ENCODE results near the gene KCNH8. TPM values are rescaled to one million over a fixed set of nuclear protein-coding genes. Genes with fewer than 3 reads are reported as not detected.

The KCNH8 gene
- total and polyA plus RNA-seq, 2 of the 4 experiments (the other 2 are of a cell fraction), result not detected

DNA sequence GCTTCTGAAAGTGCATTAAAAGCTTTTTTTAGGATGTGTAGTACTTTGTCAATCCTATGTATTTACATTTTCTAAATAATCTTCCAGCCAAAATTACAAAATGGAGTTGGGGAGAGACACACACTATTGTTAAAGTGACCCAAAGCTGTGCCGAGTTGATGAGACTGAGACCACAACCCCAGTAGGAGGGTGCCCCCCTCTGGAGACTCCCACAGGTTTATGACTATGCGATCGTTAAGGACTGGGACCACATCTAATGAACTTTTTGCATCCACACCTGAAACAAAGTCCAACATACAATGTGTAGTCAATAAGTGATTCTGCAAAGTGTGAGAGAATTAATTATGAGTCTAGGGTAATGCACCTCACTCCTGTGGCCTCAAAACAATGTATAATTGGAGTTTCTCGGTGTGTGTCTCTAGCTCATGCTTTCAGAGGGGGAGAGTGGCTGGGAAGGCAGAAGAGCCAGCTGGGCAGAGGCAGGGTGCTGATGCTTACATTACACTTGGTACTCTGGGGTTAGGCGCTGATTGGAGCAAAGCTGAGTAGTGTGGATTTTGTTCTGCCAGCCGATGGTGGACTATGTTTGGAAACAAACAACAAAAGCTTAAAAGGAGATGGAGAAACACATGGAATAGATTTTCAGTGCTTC, 102.8 kb downstream of the KCNH8 start:
- in situ Hi-C loops (cut with MboI; ENCODE audit: low sequenced_read_pairs) (no loop called here), intact Hi-C loops (cut with micrococcal nuclease) (no loop called here), dilution Hi-C loops (cut with HindIII; ENCODE audit: low sequenced_read_pairs, unreplicated experiment) (no loop called here)
- Histone ChIP-seq H2BK15ac (ENCODE audit: low read depth, low read length) (no peak overlapping the region), H2BK20ac (ENCODE audit: low read depth, low read length) (no peak overlapping the region), H3K36me3 (ENCODE audit: control insufficient read depth, insufficient read depth, low read length) (no peaks in the 10 kb centered on the region), H3K4me1 (ENCODE audit: control insufficient read depth, insufficient read depth, low read length) (no peaks in the 10 kb centered on the region), H3K9ac (ENCODE audit: low read depth, low read length) (no peak overlapping the region), H4K91ac (ENCODE audit: insufficient read depth, low read depth, low read length) (no peak overlapping the region), H3K27ac (ENCODE audit: insufficient read depth, low read length) (no peak overlapping the region), H2AK5ac (ENCODE audit: low read depth, low read length) (no peak overlapping the region), H3K56ac (ENCODE audit: extremely low read depth, insufficient read depth, low read length) (no peak overlapping the region), H3K4ac (ENCODE audit: low read depth, low read length) (no peak overlapping the region), H3K27me3 (ENCODE audit: control insufficient read depth, insufficient read depth, low read length) (no peaks in the 10 kb centered on the region), H3K23ac (ENCODE audit: low read depth, low read length) (no peak overlapping the region), H2AK9ac (replicated peaks; ENCODE audit: low read depth, low read length, poor library complexity) (no peak overlapping the region), H4K20me1 (ENCODE audit: insufficient read depth, low read length) (no peaks in the 10 kb centered on the region), H3K9me3 (ENCODE audit: control insufficient read depth, insufficient read depth, low read length) (peaks cover 2% of the 10 kb centered on the region; the same call in 1 of the 2 replicates), H3K14ac (replicated peaks; ENCODE audit: low read depth, low read length) (no peak overlapping the region), H4K5ac (ENCODE audit: low read depth, low read length) (no peak overlapping the region), H4K8ac (ENCODE audit: low read depth in 2 of 2, low read length in 2 of 2) (no peak overlapping the region), H2BK120ac (ENCODE audit: low read depth, low read length) (no peak overlapping the region), H3K9me1 (ENCODE audit: insufficient read depth, low read length) (no peaks in the 10 kb centered on the region), H3K4me3 (ENCODE audit: insufficient read depth, low read depth, low read length) (no peak overlapping the region), H2AFZ (replicated peaks; ENCODE audit: low read length, poor library complexity) (no peak overlapping the region), H3K18ac (ENCODE audit: low read depth, low read length) (no peak overlapping the region), H3K4me2 (ENCODE audit: low read depth, low read length) (no peak overlapping the region), H3K79me1 (ENCODE audit: low read depth in 1 of 2, low read length in 2 of 2) (no peaks in the 10 kb centered on the region), H2BK5ac (ENCODE audit: low read depth, low read length, poor library complexity, severe bottlenecking) (no peak overlapping the region)
- DNase-seq (no peak), ATAC-seq (ENCODE audit: low read depth) (no peak)
- TF ChIP-seq BHLHE40 (IDR thresholded peaks at IDR 0.05; ENCODE audit: low read depth, low read length) (no peak), FOS (IDR thresholded peaks at IDR 0.05; ENCODE audit: low read depth, low read length) (no peak), RAD21 (IDR thresholded peaks at IDR 0.05; ENCODE audit: low read length) (no peak), MAFK (IDR thresholded peaks at IDR 0.05; ENCODE audit: low read depth, low read length) (no peak)
- TF ChIP-seq, protein P1, sequence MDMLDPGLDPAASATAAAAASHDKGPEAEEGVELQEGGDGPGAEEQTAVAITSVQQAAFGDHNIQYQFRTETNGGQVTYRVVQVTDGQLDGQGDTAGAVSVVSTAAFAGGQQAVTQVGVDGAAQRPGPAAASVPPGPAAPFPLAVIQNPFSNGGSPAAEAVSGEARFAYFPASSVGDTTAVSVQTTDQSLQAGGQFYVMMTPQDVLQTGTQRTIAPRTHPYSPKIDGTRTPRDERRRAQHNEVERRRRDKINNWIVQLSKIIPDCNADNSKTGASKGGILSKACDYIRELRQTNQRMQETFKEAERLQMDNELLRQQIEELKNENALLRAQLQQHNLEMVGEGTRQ (IDR thresholded peaks at IDR 0.05; ENCODE audit: low read depth, low read length), result no peak
- WGBS, 2 experiments (ENCODE audit: extremely low coverage in 2 of 2, insufficient read length in 1 of 2), result 80% methylated on average over 1 of the region's 6 CpGs; no CpG with 5 or more reads in 1 of the 2 experiments
- CTCF ChIA-PET, result interaction anchor here (0.7 kb wide), 1 partner anchor 582 kb away, joined by 3 read pairs; no protein-coding TSS in a partner anchor
- no TSS peak for BruUV-seq (replicated peaks)
- POLR2A ChIA-PET (ENCODE audit: unreplicated experiment), result no interaction called here
